H9 (cell line): ENCODE data around the gene DPP6. TPM values are rescaled to one million over a fixed set of nuclear protein-coding genes. Genes with fewer than 3 reads are reported as not detected.

ENCODE experiments used
- DNase-seq: peaks from one replicate; pipeline ENCODE4 v3.0.0-alpha.2; 2017
- H2AFZ ChIP-seq: one replicate; pipeline ENCODE4 v1.6.1; 2013; ENCODE audit warnings: mild to moderate bottlenecking, low read length, control low read depth, moderate library complexity
- H2AK5ac ChIP-seq: 2 replicates; pipeline ENCODE4 v1.6.1; 2013; ENCODE audit warnings: low read length, control low read depth, mixed read lengths; ENCODE audit not compliant: insufficient read length
- H2BK120ac ChIP-seq: one replicate; pipeline ENCODE4 v1.6.1; 2013; ENCODE audit warnings: low read depth, mild to moderate bottlenecking, low read length, control low read depth, inconsistent platforms; ENCODE audit not compliant: poor library complexity, severe bottlenecking
- H2BK12ac ChIP-seq: 2 replicates; pipeline ENCODE4 v1.6.1; 2013; ENCODE audit warnings: low read length, control low read depth, mixed read lengths, low read depth; ENCODE audit not compliant: insufficient read length
- H2BK15ac ChIP-seq: 2 replicates; pipeline ENCODE4 v1.6.1; 2013; ENCODE audit warnings: low read depth, low read length, control low read depth
- H2BK20ac ChIP-seq: one replicate; pipeline ENCODE4 v1.6.1; 2013; ENCODE audit warnings: low read depth, mild to moderate bottlenecking, low read length, control low read depth, inconsistent platforms; ENCODE audit not compliant: poor library complexity, severe bottlenecking
- H2BK5ac ChIP-seq: 2 replicates; pipeline ENCODE4 v1.6.1; 2013; ENCODE audit warnings: low read length, control low read depth, mixed read lengths; ENCODE audit not compliant: insufficient read length
- H3K14ac ChIP-seq: 2 replicates; pipeline ENCODE4 v1.6.1; 2013; ENCODE audit warnings: low read length, control low read depth; ENCODE audit not compliant: insufficient read depth
- H3K18ac ChIP-seq: 2 replicates; pipeline ENCODE4 v1.6.1; 2013; ENCODE audit warnings: low read depth, mild to moderate bottlenecking, mixed read lengths, low read length, control low read depth; ENCODE audit not compliant: insufficient read length
- H3K23ac ChIP-seq: 2 replicates; pipeline ENCODE4 v1.6.1; 2013; ENCODE audit warnings: low read length, control low read depth, mixed read lengths, low read depth; ENCODE audit not compliant: insufficient read length
- H3K23me2 ChIP-seq: 2 replicates; pipeline ENCODE4 v1.6.1; 2013; ENCODE audit warnings: low read depth, mild to moderate bottlenecking, mixed read lengths, low read length, control low read depth; ENCODE audit not compliant: insufficient read length, poor library complexity, severe bottlenecking
- H3K27ac ChIP-seq: 2 replicates; pipeline ENCODE4 v1.5.1; 2013; ENCODE audit warnings: low read length, control low read depth, mixed read lengths, low read depth; ENCODE audit not compliant: insufficient read length
- H3K27me3 ChIP-seq: 2 replicates; pipeline ENCODE4 v1.6.1; 2013; ENCODE audit warnings: low read length, control low read depth, inconsistent platforms; ENCODE audit not compliant: insufficient read depth
- H3K4ac ChIP-seq: 2 replicates; pipeline ENCODE4 v1.6.1; 2013; ENCODE audit warnings: low read depth, mild to moderate bottlenecking, control low read depth, inconsistent platforms, low read length, moderate library complexity
- H3K4me1 ChIP-seq: 2 replicates; pipeline ENCODE4 v1.6.1; 2013; ENCODE audit warnings: low read length, control low read depth, inconsistent platforms; ENCODE audit not compliant: insufficient read depth
- H3K4me2 ChIP-seq: 2 replicates; pipeline ENCODE4 v1.6.1; 2013; ENCODE audit warnings: low read length, control low read depth, mixed read lengths; ENCODE audit not compliant: insufficient read length, insufficient read depth
- H3K56ac ChIP-seq: 2 replicates; pipeline ENCODE4 v1.6.1; 2013; ENCODE audit warnings: low read depth, mild to moderate bottlenecking, mixed read lengths, low read length, control low read depth; ENCODE audit not compliant: insufficient read length
- H3K79me1 ChIP-seq: 2 replicates; pipeline ENCODE4 v1.6.1; 2013; ENCODE audit warnings: low read depth, mild to moderate bottlenecking, moderate library complexity, low read length, control low read depth, inconsistent platforms; ENCODE audit not compliant: insufficient read depth, poor library complexity, severe bottlenecking
- H3K79me2 ChIP-seq: 2 replicates; pipeline ENCODE4 v1.6.1; 2013; ENCODE audit warnings: low read length, control low read depth, inconsistent platforms; ENCODE audit not compliant: insufficient read depth
- H3K9ac ChIP-seq: 2 replicates; pipeline ENCODE4 v1.6.1; 2013; ENCODE audit warnings: low read length, control low read depth, mixed read lengths; ENCODE audit not compliant: insufficient read length; ENCODE audit errors: extremely low read depth
- H3K9me3 ChIP-seq: one replicate; pipeline ENCODE4 v1.6.1; 2013; ENCODE audit warnings: low read depth, low read length, inconsistent platforms; ENCODE audit not compliant: control insufficient read depth
- H3T11ph ChIP-seq: one replicate; pipeline ENCODE4 v1.6.1; 2013; ENCODE audit warnings: mild to moderate bottlenecking, low read length, control low read depth, inconsistent platforms
- H4K20me1 ChIP-seq: one replicate; pipeline ENCODE4 v1.6.1; 2013; ENCODE audit not compliant: control insufficient read depth, insufficient read length, insufficient read depth
- H4K5ac ChIP-seq: 2 replicates; pipeline ENCODE4 v1.6.1; 2013; ENCODE audit warnings: low read depth, mild to moderate bottlenecking, mixed read lengths, low read length, control low read depth; ENCODE audit not compliant: insufficient read length
- H4K8ac ChIP-seq: replicated peaks from 2 replicates; pipeline ENCODE4 v1.6.1; 2013; ENCODE audit warnings: low read length, control low read depth, mixed read lengths, low read depth; ENCODE audit not compliant: insufficient read length
- H4K91ac ChIP-seq: 2 replicates; pipeline ENCODE4 v1.6.1; 2013; ENCODE audit warnings: low read depth, mild to moderate bottlenecking, moderate library complexity, mixed read lengths, low read length, control low read depth; ENCODE audit not compliant: insufficient read length
- H3K27ac Mint-ChIP-seq, 3 experiments: 2 replicates in 2 of 3; 3 replicates in 1 of 3; pipeline ENCODE4 v1.8.0; 2020 to 2021; ENCODE audit warnings: mixed read lengths in 3 of 3, mild to moderate bottlenecking in 1 of 3, moderate library complexity in 1 of 3
- H3K27me3 Mint-ChIP-seq: 2 replicates; pipeline ENCODE4 v1.8.0; 2021; ENCODE audit warnings: low read depth, mild to moderate bottlenecking, moderate library complexity, mixed read lengths
- H3K36me3 Mint-ChIP-seq, 3 experiments: 2 replicates in 2 of 3; 3 replicates in 1 of 3; pipeline ENCODE4 v1.8.0; 2020 to 2021; ENCODE audit warnings: low read depth in 3 of 3, mixed read lengths in 3 of 3; ENCODE audit not compliant: insufficient read depth in 1 of 3
- H3K4me1 Mint-ChIP-seq, 2 experiments: 2 replicates each; pipeline ENCODE4 v1.8.0; 2020; ENCODE audit warnings: mixed read lengths in 2 of 2
- H3K4me3 Mint-ChIP-seq, 2 experiments: 2 replicates in 1 of 2; 3 replicates in 1 of 2; pipeline ENCODE4 v1.8.0; 2020 to 2021; ENCODE audit warnings: mild to moderate bottlenecking in 2 of 2, mixed read lengths in 2 of 2, moderate library complexity in 1 of 2
- H3K9me3 Mint-ChIP-seq, 2 experiments: 2 replicates in 1 of 2; 3 replicates in 1 of 2; pipeline ENCODE4 v1.8.0; 2020; ENCODE audit warnings: mild to moderate bottlenecking in 2 of 2, mixed read lengths in 2 of 2, moderate library complexity in 1 of 2
- CTCF ChIP-seq: fragments of 200-600 bp; sonication (generic); conservative IDR thresholded peaks from 3 replicates; pipeline ENCODE4 v1.8.0; 2021; ENCODE audit warnings: antibody characterized with exemption, mild to moderate bottlenecking
- WGBS: extraction: QIAGEN DNeasy Blood & Tissue Kit; methylation state at CpG from one replicate; pipeline ENCODE4 v1.1.7; 2013; ENCODE audit warnings: missing lambda C conversion rate, low lambda C conversion rate, mixed read lengths; ENCODE audit not compliant: insufficient read length; ENCODE audit errors: extremely low coverage; 5-methylcytosine and 5-hydroxymethylcytosine counted together
- total RNA-seq: library from RNA; stranded (reverse); gene quantifications from 2 replicates; pipeline ENCODE4 v1.2.1, GENCODE V29; 2021

The DPP6 gene
- total RNA-seq, 1 experiment from 2014 or later: 4.5 TPM

GRCh38 chr7:154903083-154903731, 851.0 kb downstream of the DPP6 start:
- Histone ChIP-seq H3T11ph (no peak overlapping the region), H4K8ac (no peak overlapping the region), H3K4ac (no peak overlapping the region), H2BK120ac (no peak overlapping the region), H2AFZ (no peak overlapping the region), H3K18ac (no peak overlapping the region), H3K79me2 (no peaks in the 10 kb centered on the region), H2BK15ac (no peak overlapping the region), H3K27me3 (no peaks in the 10 kb centered on the region), H2AK5ac (no peak overlapping the region), H3K79me1 (no peaks in the 10 kb centered on the region), H3K4me1 (no peaks in the 10 kb centered on the region), H4K5ac (no peak overlapping the region), H2BK5ac (no peak overlapping the region), H3K27ac (no peak overlapping the region), H3K14ac (no peak overlapping the region), H3K56ac (no peak overlapping the region), H4K20me1 (no peaks in the 10 kb centered on the region), H3K23me2 (no peaks in the 10 kb centered on the region), H3K9me3 (no peaks in the 10 kb centered on the region), H2BK12ac (no peak overlapping the region), H2BK20ac (no peak overlapping the region), H3K4me2 (no peak overlapping the region), H3K9ac (no peak overlapping the region), H4K91ac (no peak overlapping the region), H3K23ac (no peak overlapping the region)
- Mint-ChIP-seq H3K9me3 (peaks cover 18 to 20% of the 10 kb centered on the region in 2 experiments), H3K27ac (no peak overlapping the region), H3K27me3 (peaks cover 6% of the 10 kb centered on the region), H3K36me3 (peaks cover 0 to 11% (median 0%) of the 10 kb centered on the region in 3 experiments; a peak in 2 of 7 replicates), H3K4me3 (no peak overlapping the region), H3K4me1 (peaks cover 5 to 6% of the 10 kb centered on the region in 2 experiments; a peak in 3 of 4 replicates)
- DNase-seq: no peak
- WGBS: no CpG with 5 or more reads among the region's 14 CpGs
- no peak for TF ChIP-seq CTCF
